DND-41 (cell line): Measurements from ENCODE around the gene PEX11G.

Source experiments
- EZH2 ChIP-seq: IDR thresholded peaks from 3 replicates; pipeline ENCODE4 v1.6.1; 2012; ENCODE audit warnings: borderline replicate concordance, low read depth, mild to moderate bottlenecking, moderate library complexity, low read length, inconsistent platforms; ENCODE audit not compliant: severe bottlenecking
- TF ChIP-seq, protein P1 (sequence below): IDR thresholded peaks from 2 replicates; pipeline ENCODE4 v1.5.1; 2012; ENCODE audit warnings: borderline replicate concordance, low read length, moderate library complexity, mild to moderate bottlenecking; ENCODE audit not compliant: poor library complexity, severe bottlenecking; ENCODE audit errors: extremely low read depth

DNA sequence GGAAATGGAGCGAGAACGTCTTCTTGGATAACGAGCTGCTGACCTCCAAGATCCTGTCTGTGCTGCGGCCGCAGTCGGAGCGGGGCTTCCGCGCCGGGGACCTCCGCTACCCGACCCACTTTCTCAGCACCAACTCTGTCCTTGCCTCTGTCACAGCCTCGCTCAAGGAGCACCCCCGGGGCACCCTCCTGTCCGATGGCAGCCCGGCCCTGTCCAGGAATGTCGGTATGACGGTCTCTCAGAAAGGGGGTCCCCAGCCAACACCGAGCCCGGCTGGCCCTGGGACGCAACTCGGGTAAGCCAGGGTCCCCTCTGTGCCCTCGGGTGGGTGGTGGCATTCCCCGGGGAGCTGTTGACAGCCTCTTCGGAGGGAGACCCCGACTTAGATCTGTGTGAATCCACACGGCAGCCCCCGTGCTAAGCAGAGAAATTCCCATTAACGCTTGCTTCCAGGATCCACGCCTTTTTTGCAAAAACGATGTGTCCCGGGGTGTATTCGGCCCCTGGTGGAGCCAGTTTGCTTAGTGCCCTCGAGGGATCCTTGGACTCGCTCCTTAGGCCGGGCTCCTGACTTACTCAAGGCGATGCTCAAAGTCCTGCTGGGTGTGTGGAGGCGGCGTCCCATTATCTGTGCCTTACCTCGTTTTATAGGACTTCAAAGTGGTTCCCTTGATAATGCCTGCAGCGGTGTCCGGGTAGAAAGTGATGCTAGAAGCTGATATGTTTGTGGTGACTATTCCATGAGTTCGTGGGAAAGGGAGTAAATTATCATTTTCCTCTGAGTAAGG, 48.5 kb downstream of the PEX11G start:
- TF ChIP-seq, protein P1, sequence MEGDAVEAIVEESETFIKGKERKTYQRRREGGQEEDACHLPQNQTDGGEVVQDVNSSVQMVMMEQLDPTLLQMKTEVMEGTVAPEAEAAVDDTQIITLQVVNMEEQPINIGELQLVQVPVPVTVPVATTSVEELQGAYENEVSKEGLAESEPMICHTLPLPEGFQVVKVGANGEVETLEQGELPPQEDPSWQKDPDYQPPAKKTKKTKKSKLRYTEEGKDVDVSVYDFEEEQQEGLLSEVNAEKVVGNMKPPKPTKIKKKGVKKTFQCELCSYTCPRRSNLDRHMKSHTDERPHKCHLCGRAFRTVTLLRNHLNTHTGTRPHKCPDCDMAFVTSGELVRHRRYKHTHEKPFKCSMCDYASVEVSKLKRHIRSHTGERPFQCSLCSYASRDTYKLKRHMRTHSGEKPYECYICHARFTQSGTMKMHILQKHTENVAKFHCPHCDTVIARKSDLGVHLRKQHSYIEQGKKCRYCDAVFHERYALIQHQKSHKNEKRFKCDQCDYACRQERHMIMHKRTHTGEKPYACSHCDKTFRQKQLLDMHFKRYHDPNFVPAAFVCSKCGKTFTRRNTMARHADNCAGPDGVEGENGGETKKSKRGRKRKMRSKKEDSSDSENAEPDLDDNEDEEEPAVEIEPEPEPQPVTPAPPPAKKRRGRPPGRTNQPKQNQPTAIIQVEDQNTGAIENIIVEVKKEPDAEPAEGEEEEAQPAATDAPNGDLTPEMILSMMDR: no peak
- no peak for TF ChIP-seq EZH2
